ENCODE measurements around the gene GREB1L. TPM values are rescaled to one million over a fixed set of nuclear protein-coding genes. Genes with fewer than 3 reads are reported as not detected.

Gene GREB1L
- total RNA-seq, 4 donors from 2014 or later: 13.2 to 16.0 (median 14.5) TPM

DNA sequence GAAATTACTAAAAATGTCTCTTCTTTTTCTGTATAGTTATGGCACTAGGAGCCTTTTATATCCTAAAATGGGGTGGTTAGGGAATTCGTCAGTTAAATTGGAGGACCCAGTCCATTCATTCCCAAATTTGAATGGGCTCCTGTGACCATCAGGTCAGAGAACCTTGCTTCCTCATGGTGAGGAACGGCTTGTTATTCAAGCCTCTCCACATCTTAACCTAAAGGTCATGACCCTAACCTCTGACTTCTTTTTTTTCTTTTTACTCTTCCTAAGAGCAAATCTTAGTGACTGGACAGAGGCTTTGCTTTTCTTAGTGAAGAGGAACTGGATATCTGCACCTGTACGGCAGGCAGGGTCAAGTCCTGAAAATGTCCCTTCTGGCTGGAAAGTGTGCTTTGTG lies 53.1 kb downstream of the GREB1L start:
- Histone ChIP-seq H3K27ac (replicated peaks in 1 of 4) (no peak overlapping the region), H3K4me3 (no peak overlapping the region), H3K36me3 (no peaks in the 10 kb centered on the region), H3K4me1 (peaks cover 0 to 12% (median 4%) of the 10 kb centered on the region in 4 donors), H3K27me3 (no peaks in the 10 kb centered on the region), H3K9me3 (no peaks in the 10 kb centered on the region)
- no peak for DNase-seq (ENCODE audit: extremely low spot score)
- TF ChIP-seq, protein P1, sequence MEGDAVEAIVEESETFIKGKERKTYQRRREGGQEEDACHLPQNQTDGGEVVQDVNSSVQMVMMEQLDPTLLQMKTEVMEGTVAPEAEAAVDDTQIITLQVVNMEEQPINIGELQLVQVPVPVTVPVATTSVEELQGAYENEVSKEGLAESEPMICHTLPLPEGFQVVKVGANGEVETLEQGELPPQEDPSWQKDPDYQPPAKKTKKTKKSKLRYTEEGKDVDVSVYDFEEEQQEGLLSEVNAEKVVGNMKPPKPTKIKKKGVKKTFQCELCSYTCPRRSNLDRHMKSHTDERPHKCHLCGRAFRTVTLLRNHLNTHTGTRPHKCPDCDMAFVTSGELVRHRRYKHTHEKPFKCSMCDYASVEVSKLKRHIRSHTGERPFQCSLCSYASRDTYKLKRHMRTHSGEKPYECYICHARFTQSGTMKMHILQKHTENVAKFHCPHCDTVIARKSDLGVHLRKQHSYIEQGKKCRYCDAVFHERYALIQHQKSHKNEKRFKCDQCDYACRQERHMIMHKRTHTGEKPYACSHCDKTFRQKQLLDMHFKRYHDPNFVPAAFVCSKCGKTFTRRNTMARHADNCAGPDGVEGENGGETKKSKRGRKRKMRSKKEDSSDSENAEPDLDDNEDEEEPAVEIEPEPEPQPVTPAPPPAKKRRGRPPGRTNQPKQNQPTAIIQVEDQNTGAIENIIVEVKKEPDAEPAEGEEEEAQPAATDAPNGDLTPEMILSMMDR (IDR thresholded peaks at IDR 0.05): no peak
- TF ChIP-seq POLR2AphosphoS5 (IDR thresholded peaks at IDR 0.05): no peak
- 74% methylated on average over 3 of the region's 3 CpGs for WGBS
- intact Hi-C loops (cut with DNase I): no loop called here

DNA sequence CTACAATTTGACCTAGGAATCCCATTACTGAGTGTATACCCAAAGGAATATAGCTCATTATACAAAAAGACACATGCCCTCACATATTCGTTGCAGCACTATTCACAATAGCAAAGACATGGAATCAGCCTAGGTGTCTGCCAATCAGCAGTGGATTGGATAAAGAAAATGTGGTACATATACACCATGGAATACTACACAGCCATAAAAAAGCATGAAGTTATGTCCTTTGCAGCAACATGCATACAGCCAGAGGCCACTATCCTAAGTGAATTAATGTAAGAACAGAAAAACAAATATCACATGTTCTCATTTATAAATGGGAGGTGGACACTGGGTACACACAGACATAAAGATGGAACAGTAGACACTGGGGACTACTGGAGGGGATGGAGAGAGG lies 54.0 kb downstream of the GREB1L start:
- Histone ChIP-seq H3K27me3 (no peaks in the 10 kb centered on the region), H3K27ac (replicated peaks in 1 of 4) (no peak overlapping the region), H3K4me1 (peaks cover 0 to 5% (median 1%) of the 10 kb centered on the region in 4 donors), H3K36me3 (no peaks in the 10 kb centered on the region), H3K9me3 (no peaks in the 10 kb centered on the region), H3K4me3 (no peak overlapping the region)
- intact Hi-C loops (cut with DNase I): no loop called here
- TF ChIP-seq EP300 (IDR thresholded peaks at IDR 0.05): no peak
- TF ChIP-seq, protein P1 (IDR thresholded peaks at IDR 0.05): no peak
- TF ChIP-seq POLR2A (IDR thresholded peaks at IDR 0.05; ENCODE audit: low read depth): no peak
- no peak for TF ChIP-seq POLR2AphosphoS5 (IDR thresholded peaks at IDR 0.05)
- 89% methylated on average over 1 of the region's 1 CpG for WGBS
- DNase-seq (ENCODE audit: extremely low spot score): no peak

DNA sequence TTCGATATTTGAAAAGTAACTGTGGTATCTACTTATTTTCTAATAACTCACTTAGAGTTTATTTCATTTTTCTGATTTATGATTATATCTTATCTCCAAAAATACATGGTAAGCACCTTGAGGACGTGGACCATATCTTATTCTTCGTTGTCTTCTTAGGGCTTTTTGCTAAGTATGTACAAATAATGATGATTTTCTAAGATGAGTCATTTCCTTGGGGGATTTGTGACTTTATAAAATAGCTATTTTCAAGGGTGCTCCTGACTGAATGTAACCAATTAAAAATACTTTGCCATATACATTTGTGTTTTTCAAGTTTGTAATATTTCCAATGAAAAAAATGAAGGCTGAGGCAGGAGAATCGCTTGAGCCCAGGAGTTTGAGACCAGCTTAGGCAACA lies 56.3 kb downstream of the GREB1L start:
- intact Hi-C loops (cut with DNase I): no loop called here
- H3K27ac ChIP-seq (replicated peaks in 1 of 4): no peak overlapping the region
- H3K36me3 ChIP-seq: no peaks in the 10 kb centered on the region
- H3K9me3 ChIP-seq: no peaks in the 10 kb centered on the region
- 86% methylated on average over 4 of the region's 4 CpGs for WGBS
- TF ChIP-seq, protein P1 (IDR thresholded peaks at IDR 0.05): no peak
- TF ChIP-seq POLR2AphosphoS5 (IDR thresholded peaks at IDR 0.05): no peak
- TF ChIP-seq EP300 (IDR thresholded peaks at IDR 0.05): no peak
- no peak for TF ChIP-seq POLR2A (IDR thresholded peaks at IDR 0.05; ENCODE audit: low read depth)
- no peaks in the 10 kb centered on the region for H3K27me3 ChIP-seq
- no peak for DNase-seq (ENCODE audit: extremely low spot score)
- peaks cover 0 to 8% (median 0%) of the 10 kb centered on the region in 4 donors for H3K4me1 ChIP-seq
- no peak overlapping the region for H3K4me3 ChIP-seq

DNA sequence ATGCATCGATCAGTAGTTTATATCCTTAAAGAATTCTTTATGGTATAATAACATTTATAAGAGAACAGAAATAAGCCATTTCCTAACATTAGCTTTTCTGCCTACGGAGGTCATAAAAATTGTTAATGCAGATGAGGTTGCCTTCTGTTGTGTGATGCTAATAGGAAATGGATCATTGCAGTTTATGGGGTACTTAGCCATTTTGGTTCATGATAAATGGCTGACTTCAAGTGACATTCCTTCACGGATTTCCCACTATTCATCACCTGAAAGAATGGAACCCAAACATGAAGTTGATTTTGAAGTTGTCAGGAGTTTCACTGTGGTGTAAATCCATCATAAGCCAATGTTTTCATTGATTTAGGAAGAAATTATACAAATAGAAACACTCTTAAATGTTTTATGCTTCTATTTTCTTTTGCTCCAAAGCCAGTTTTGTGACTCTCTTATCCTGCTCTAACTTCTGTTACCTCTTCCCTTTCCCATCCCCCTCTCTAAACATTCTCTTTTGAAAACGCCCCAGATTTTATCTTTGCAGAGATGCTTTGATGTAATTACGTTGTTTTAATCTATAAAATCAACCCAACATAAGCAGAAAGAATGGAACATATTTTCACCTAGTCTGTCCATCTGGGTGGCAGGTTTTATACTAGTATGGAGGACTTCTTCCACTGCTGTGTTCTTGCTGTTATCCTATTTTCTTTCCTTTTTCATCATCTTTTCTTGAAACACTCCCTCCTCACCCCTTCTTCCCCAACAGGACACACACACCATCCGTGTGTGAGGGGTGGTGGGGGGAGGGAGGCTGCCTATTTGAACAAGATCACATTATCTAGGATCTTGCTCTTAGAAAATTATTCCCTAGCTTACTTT lies 58.2 kb downstream of the GREB1L start:
- TF ChIP-seq, protein P1 (IDR thresholded peaks at IDR 0.05): no peak
- TF ChIP-seq POLR2A (IDR thresholded peaks at IDR 0.05; ENCODE audit: low read depth) (no peak), POLR2AphosphoS5 (IDR thresholded peaks at IDR 0.05) (no peak), EP300 (IDR thresholded peaks at IDR 0.05) (no peak)
- H3K36me3 ChIP-seq: no peaks in the 10 kb centered on the region
- no peak overlapping the region for H3K27ac ChIP-seq (replicated peaks in 1 of 4)
- no peaks in the 10 kb centered on the region for H3K27me3 ChIP-seq
- H3K4me1 ChIP-seq: peaks cover 0 to 8% (median 0%) of the 10 kb centered on the region in 4 donors
- H3K9me3 ChIP-seq: no peaks in the 10 kb centered on the region
- intact Hi-C loops (cut with DNase I): no loop called here
- 41% methylated on average over 6 of the region's 6 CpGs for WGBS
- no peak for DNase-seq (ENCODE audit: extremely low spot score)
- H3K4me3 ChIP-seq: no peak overlapping the region

DNA sequence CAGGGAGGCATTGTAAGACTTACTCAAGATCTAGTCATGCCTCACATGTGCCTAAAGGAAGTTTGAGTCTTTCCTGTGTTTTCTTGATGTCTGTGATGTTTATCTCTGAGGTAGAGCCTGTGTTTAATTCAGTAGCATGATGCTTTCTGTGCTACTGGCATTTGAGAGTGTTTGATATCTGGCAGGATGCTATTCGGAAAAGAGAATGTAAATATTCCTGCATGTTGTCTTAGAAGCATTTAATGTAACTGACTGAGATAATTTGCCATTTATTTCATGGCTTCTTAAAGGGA lies 58.8 kb downstream of the GREB1L start:
- Histone ChIP-seq H3K27ac (replicated peaks in 1 of 4) (no peak overlapping the region), H3K4me3 (no peak overlapping the region), H3K27me3 (no peaks in the 10 kb centered on the region), H3K36me3 (no peaks in the 10 kb centered on the region), H3K9me3 (no peaks in the 10 kb centered on the region), H3K4me1 (peaks cover 0 to 8% (median 0%) of the 10 kb centered on the region in 4 donors)
- WGBS: 32% methylated on average over 1 of the region's 1 CpG
- intact Hi-C loops (cut with DNase I): no loop called here
- TF ChIP-seq EP300 (IDR thresholded peaks at IDR 0.05) (no peak), POLR2AphosphoS5 (IDR thresholded peaks at IDR 0.05) (no peak), POLR2A (IDR thresholded peaks at IDR 0.05; ENCODE audit: low read depth) (no peak)
- TF ChIP-seq, protein P1 (IDR thresholded peaks at IDR 0.05): no peak
- no peak for DNase-seq (ENCODE audit: extremely low spot score)

Measured in esophagus muscularis mucosa (tissue), 4 donors.